GM21360 (cell line): ENCODE measurements around the gene CDC42BPA.

Experiments used
- ATAC-seq: cut with Tn5 transposase; IDR thresholded peaks from one replicate; pipeline ENCODE4 v1.9.1; 2021; ENCODE audit warnings: mild to moderate bottlenecking, moderate library complexity; ENCODE audit not compliant: unreplicated experiment

CDC42BPA gene

GRCh38 chr1:227071895-227072587 is 246.3 kb downstream of the CDC42BPA start:
- ATAC-seq: no peak

GRCh38 chr1:227070638-227071285 is 247.5 kb downstream of the CDC42BPA start:
- ATAC-seq: no peak

- no peak for ATAC-seq
These were observed 248.8 kb downstream of the CDC42BPA start for GRCh38 chr1:227069490-227069889.

GRCh38 chr1:227068883-227069282 is 249.4 kb downstream of the CDC42BPA start:
- ATAC-seq: no peak

- no peak for ATAC-seq
These were observed 251.3 kb downstream of the CDC42BPA start for GRCh38 chr1:227066999-227067398.

GRCh38 chr1:227065311-227065710 is 253.0 kb downstream of the CDC42BPA start:
- no peak for ATAC-seq

GRCh38 chr1:227062306-227062705 is 256.0 kb downstream of the CDC42BPA start:
- no peak for ATAC-seq

- no peak for ATAC-seq
These were observed 259.2 kb downstream of the CDC42BPA start for GRCh38 chr1:227059076-227059475.

GRCh38 chr1:227058321-227058751 is 260.0 kb downstream of the CDC42BPA start:
- no peak for ATAC-seq

- ATAC-seq: no peak
These were observed 269.0 kb downstream of the CDC42BPA start for GRCh38 chr1:227049253-227049652.

GRCh38 chr1:227043755-227044154 is 274.5 kb downstream of the CDC42BPA start:
- no peak for ATAC-seq

- ATAC-seq: no peak
These were observed 276.0 kb downstream of the CDC42BPA start for GRCh38 chr1:227042292-227042691.

GRCh38 chr1:227038401-227038800 is 279.9 kb downstream of the CDC42BPA start:
- ATAC-seq: no peak

- ATAC-seq: no peak
These were observed 281.2 kb downstream of the CDC42BPA start for GRCh38 chr1:227037121-227037520.

GRCh38 chr1:227035316-227035715 is 283.0 kb downstream of the CDC42BPA start:
- ATAC-seq: no peak

GRCh38 chr1:227033880-227034279 is 284.4 kb downstream of the CDC42BPA start:
- no peak for ATAC-seq

GRCh38 chr1:227032396-227032795 is 285.9 kb downstream of the CDC42BPA start:
- no peak for ATAC-seq

GRCh38 chr1:227016990-227017389 is 301.3 kb downstream of the CDC42BPA start:
- ATAC-seq: no peak

- ATAC-seq: no peak
These were observed 307.6 kb downstream of the CDC42BPA start for GRCh38 chr1:227010645-227011044.

- ATAC-seq: no peak
These were observed 308.4 kb downstream of the CDC42BPA start for GRCh38 chr1:227009937-227010336.

GRCh38 chr1:227006226-227006796 is 312.0 kb downstream of the CDC42BPA start:
- ATAC-seq: no peak

- ATAC-seq: no peak
These were observed 313.5 kb downstream of the CDC42BPA start for GRCh38 chr1:227004796-227005195.
